Caco-2 (cell line): ENCODE data around the gene AZGP1. TPM values are rescaled to one million over a fixed set of nuclear protein-coding genes. Genes with fewer than 3 reads are reported as not detected.
"Not testable (repeated sequence)": the region's sequence is repeated elsewhere in the genome, so short reads cannot be mapped to it uniquely, and the experiment has no call there.

Experiments used
- BruUV-seq: library from RNA; stranded (reverse); fragments of 400-500 nt; replicated peaks from 2 replicates; lab custom pipeline; 2021; lab: Mats Ljungman, UMichigan
- CTCF ChIA-PET: fragments of 300-600 bp; sonication (Branson Sonifier 250); formaldehyde crosslinking; loops from one replicate; lab custom pipeline; 2022; ENCODE audit warnings: antibody characterized with exemption; lab: Charles Lee
- POLR2A ChIA-PET: fragments of 300-600 bp; sonication (Branson Sonifier 250); formaldehyde crosslinking; loops from one replicate; lab custom pipeline; 2022; ENCODE audit warnings: antibody characterized with exemption; lab: Charles Lee
- DNase-seq, 2 experiments: peaks; one replicate each; pipeline versions ENCODE4 v3.0.0 to v3.0.0-alpha.2; 2020 to 2022
- H3K27me3 ChIP-seq: replicated peaks from 2 replicates; pipeline ENCODE4 v1.6.0; 2011; ENCODE audit warnings: low read length; ENCODE audit not compliant: control insufficient read depth, insufficient read depth
- H3K36me3 ChIP-seq: 2 replicates; pipeline ENCODE4 v1.5.1; 2011; ENCODE audit warnings: low read length; ENCODE audit not compliant: control insufficient read depth, insufficient read depth
- H3K4me1 ChIP-seq: fragments of 250-450 bp; sonication (Bioruptor Pico); 2 replicates; pipeline ENCODE4 v1.5.1; 2020; ENCODE audit warnings: mild to moderate bottlenecking
- H3K4me3 ChIP-seq: 2 replicates; pipeline ENCODE4 v1.5.1; 2011; ENCODE audit warnings: low read depth, mild to moderate bottlenecking, control low read depth, low read length
- H3K9me3 ChIP-seq: fragments of 250-450 bp; sonication (Bioruptor Pico); 2 replicates; pipeline ENCODE4 v1.5.1; 2020; ENCODE audit warnings: mild to moderate bottlenecking, moderate library complexity
- H3K27ac Mint-ChIP-seq: one replicate; pipeline ENCODE4 v1.8.0; 2022; ENCODE audit warnings: mixed read lengths; ENCODE audit not compliant: unreplicated experiment
- H3K27me3 Mint-ChIP-seq: one replicate; pipeline ENCODE4 v1.8.0; 2022; ENCODE audit warnings: mixed read lengths; ENCODE audit not compliant: insufficient read depth, unreplicated experiment
- H3K36me3 Mint-ChIP-seq: one replicate; pipeline ENCODE4 v1.8.0; 2022; ENCODE audit warnings: mild to moderate bottlenecking, mixed read lengths; ENCODE audit not compliant: insufficient read depth, unreplicated experiment
- H3K4me1 Mint-ChIP-seq: one replicate; pipeline ENCODE4 v1.8.0; 2022; ENCODE audit warnings: low read depth, mixed read lengths; ENCODE audit not compliant: unreplicated experiment
- H3K4me3 Mint-ChIP-seq: one replicate; pipeline ENCODE4 v1.8.0; 2022; ENCODE audit warnings: mild to moderate bottlenecking, moderate library complexity, mixed read lengths; ENCODE audit not compliant: unreplicated experiment
- H3K9me3 Mint-ChIP-seq: one replicate; pipeline ENCODE4 v1.8.0; 2022; ENCODE audit warnings: mixed read lengths; ENCODE audit not compliant: unreplicated experiment
- CTCF ChIP-seq, 2 experiments: fragments of 200-600 bp in 1 of 2; IDR thresholded peaks; 1 replicate in 1 of 2; 2 replicates in 1 of 2; pipeline versions ENCODE4 v1.5.1 to v1.8.0; 2011 to 2022; ENCODE audit warnings: antibody characterized with exemption in 1 of 2, control low read depth in 1 of 2, inconsistent platforms in 1 of 2, low read depth in 1 of 2, low read length in 1 of 2, mild to moderate bottlenecking in 1 of 2, moderate library complexity in 1 of 2; ENCODE audit not compliant: insufficient read depth in 1 of 2, severe bottlenecking in 1 of 2, unreplicated experiment in 1 of 2
- intact Hi-C: fragments of 100-400 bp; cut with micrococcal nuclease; formaldehyde crosslinking; loops from one replicate; pipeline ENCODE4 v1.10.0; 2022; ENCODE audit not compliant: unreplicated experiment
- total RNA-seq: library from RNA; stranded (reverse); gene quantifications from 2 replicates; pipeline ENCODE4 v1.2.3, GENCODE V29; 2022

The AZGP1 gene
- total RNA-seq, 1 experiment from 2014 or later = not detected

- H3K27me3 Mint-ChIP-seq = peaks cover 14% of the 10 kb centered on the region
- no peak overlapping the region for H3K4me3 ChIP-seq
- H3K4me1 Mint-ChIP-seq = no peaks in the 10 kb centered on the region
- no peak overlapping the region for H3K4me3 Mint-ChIP-seq
- H3K9me3 ChIP-seq = peaks cover 16% of the 10 kb centered on the region
- no peaks in the 10 kb centered on the region for H3K27me3 ChIP-seq
- no peaks in the 10 kb centered on the region for H3K36me3 ChIP-seq
- no peak for TF ChIP-seq CTCF (IDR thresholded peaks at IDR 0.05; ENCODE audit: insufficient read depth in 1 of 2, low read depth in 1 of 2, low read length in 1 of 2, severe bottlenecking in 1 of 2, unreplicated experiment in 1 of 2)
- BruUV-seq = no TSS peak
- H3K4me1 ChIP-seq = no peaks in the 10 kb centered on the region
- peaks cover 21% of the 10 kb centered on the region for H3K9me3 Mint-ChIP-seq
- intact Hi-C loops = no loop called here
- CTCF ChIA-PET = no interaction called here
- no peaks in the 10 kb centered on the region for H3K36me3 Mint-ChIP-seq
- no peak for DNase-seq
- no peak overlapping the region for H3K27ac Mint-ChIP-seq
- POLR2A ChIA-PET = no interaction called here
These were observed 37.5 kb downstream of the AZGP1 start for GRCh38 chr7:99938296-99938695.

DNA sequence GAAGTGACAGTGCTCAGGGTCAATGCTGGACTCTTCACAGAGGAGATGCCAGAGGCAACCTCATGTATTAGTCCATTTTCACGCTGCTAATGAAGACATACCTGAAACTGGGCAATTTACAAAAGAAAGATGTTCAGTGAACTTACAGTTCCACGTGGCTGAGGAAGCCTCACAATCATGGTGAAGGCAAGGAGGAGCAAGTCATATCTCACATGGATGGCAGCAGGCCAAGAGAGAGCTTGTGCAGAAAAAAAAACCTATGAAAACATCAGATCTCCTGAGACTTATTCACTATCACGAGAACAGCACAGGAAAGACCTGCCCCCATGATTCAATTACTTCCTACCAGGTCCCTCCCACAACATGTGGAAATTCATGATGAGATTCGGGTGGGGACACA is 40.8 kb downstream of the AZGP1 start:
- peaks cover 15% of the 10 kb centered on the region for H3K27me3 Mint-ChIP-seq
- H3K27ac Mint-ChIP-seq, H3K36me3 ChIP-seq, BruUV-seq, intact Hi-C loops, DNase-seq, H3K27me3 ChIP-seq, H3K4me3 ChIP-seq, H3K4me3 Mint-ChIP-seq, H3K4me1 Mint-ChIP-seq, CTCF ChIA-PET, POLR2A ChIA-PET, H3K36me3 Mint-ChIP-seq, H3K4me1 ChIP-seq: not testable (repeated sequence)
- H3K9me3 ChIP-seq = peaks cover 16% of the 10 kb centered on the region
- H3K9me3 Mint-ChIP-seq = peaks cover 21% of the 10 kb centered on the region

GRCh38 chr7:99930376-99930775 is 45.5 kb downstream of the AZGP1 start:
- H3K27ac Mint-ChIP-seq = no peak overlapping the region
- H3K36me3 Mint-ChIP-seq = no peaks in the 10 kb centered on the region
- Histone ChIP-seq H3K4me3 (no peak overlapping the region), H3K36me3 (no peaks in the 10 kb centered on the region), H3K4me1 (no peaks in the 10 kb centered on the region), H3K27me3 (no peaks in the 10 kb centered on the region), H3K9me3 (no peaks in the 10 kb centered on the region)
- ChIA-PET POLR2A (no interaction called here), CTCF (interaction anchor here (1.2 kb wide), 1 partner anchor 16 kb away, joined by 4 read pairs; no protein-coding TSS in a partner anchor)
- peaks cover 28% of the 10 kb centered on the region for H3K27me3 Mint-ChIP-seq
- no peaks in the 10 kb centered on the region for H3K9me3 Mint-ChIP-seq
- H3K4me1 Mint-ChIP-seq = no peaks in the 10 kb centered on the region
- BruUV-seq = no TSS peak
- intact Hi-C loops = no loop called here
- DNase-seq = no peak
- no peak overlapping the region for H3K4me3 Mint-ChIP-seq
- TF ChIP-seq CTCF (IDR thresholded peaks at IDR 0.05; ENCODE audit: insufficient read depth in 1 of 2, low read depth in 1 of 2, low read length in 1 of 2, severe bottlenecking in 1 of 2, unreplicated experiment in 1 of 2) = no peak
